Stimulated activated CD4-positive, alpha-beta T cell treated with anti-CD3 and anti-CD28 coated beads, Interleukin-1b, Interleukin-23, amount 100 ng/mL, for 4 hours (primary cell): ENCODE measurements around the gene TTC28.

Experiments
- DNase-seq, 2 donors: peaks; one replicate each; pipeline ENCODE4 v3.0.0-alpha.2; 2020; ENCODE audit warnings: low read depth in 2 of 2

The TTC28 gene

GRCh38 chr22:28269277-28269676 is 410.4 kb downstream of the TTC28 start:
- no peak for DNase-seq

- no peak for DNase-seq
Measured at GRCh38 chr22:28268850-28269249, 410.8 kb downstream of the TTC28 start.

- DNase-seq = no peak
Measured at GRCh38 chr22:28268171-28268570, 411.5 kb downstream of the TTC28 start.

GRCh38 chr22:28260619-28261018 is 419.0 kb downstream of the TTC28 start:
- DNase-seq = no peak

GRCh38 chr22:28259774-28260312 is 419.8 kb downstream of the TTC28 start:
- no peak for DNase-seq

- no peak for DNase-seq
Measured at GRCh38 chr22:28254396-28254795, 425.2 kb downstream of the TTC28 start.

GRCh38 chr22:28252539-28252938 is 427.1 kb downstream of the TTC28 start:
- DNase-seq = no peak

- DNase-seq = no peak
Measured at GRCh38 chr22:28250036-28250695, 429.5 kb downstream of the TTC28 start.

- DNase-seq = no peak
Measured at GRCh38 chr22:28249402-28249801, 430.2 kb downstream of the TTC28 start.

- DNase-seq = no peak
Measured at GRCh38 chr22:28247667-28248363, 431.8 kb downstream of the TTC28 start.

- DNase-seq = no peak
Measured at GRCh38 chr22:28247136-28247535, 432.5 kb downstream of the TTC28 start.

GRCh38 chr22:28246397-28246796 is 433.2 kb downstream of the TTC28 start:
- DNase-seq = no peak

GRCh38 chr22:28245579-28246224 is 433.9 kb downstream of the TTC28 start:
- DNase-seq = no peak

- DNase-seq = no peak
Measured at GRCh38 chr22:28244757-28245156, 434.9 kb downstream of the TTC28 start.

GRCh38 chr22:28243539-28243938 is 436.1 kb downstream of the TTC28 start:
- DNase-seq = no peak

- DNase-seq = no peak
Measured at GRCh38 chr22:28241656-28242290, 437.9 kb downstream of the TTC28 start.

GRCh38 chr22:28239941-28240340 is 439.7 kb downstream of the TTC28 start:
- DNase-seq = no peak

- no peak for DNase-seq
Measured at GRCh38 chr22:28237783-28238182, 441.9 kb downstream of the TTC28 start.

GRCh38 chr22:28237112-28237511 is 442.5 kb downstream of the TTC28 start:
- no peak for DNase-seq

- no peak for DNase-seq
Measured at GRCh38 chr22:28232204-28232603, 447.4 kb downstream of the TTC28 start.

GRCh38 chr22:28231441-28231840 is 448.2 kb downstream of the TTC28 start:
- DNase-seq = no peak

- DNase-seq = no peak
Measured at GRCh38 chr22:28230671-28231070, 449.0 kb downstream of the TTC28 start.
